Stomach (tissue), 4 donors: ENCODE results near the gene CFAP69.

Experiments
- POLR2A ChIP-seq, 4 donors: fragments of 450-650 bp; IDR thresholded peaks; one replicate each; pipeline ENCODE4 v1.6.1; 2016; ENCODE audit warnings: antibody characterized with exemption in 4 of 4, control low read depth in 2 of 4, mild to moderate bottlenecking in 1 of 4, moderate library complexity in 1 of 4
- POLR2AphosphoS5 ChIP-seq, 3 donors: sonication (generic); formaldehyde crosslinking; IDR thresholded peaks; one replicate each; pipeline ENCODE4 v1.6.1; 2016; ENCODE audit warnings: antibody characterized with exemption in 3 of 3

GRCh38 chr7:90244565-90244908, 437 bp upstream of the CFAP69 start:
- TF ChIP-seq POLR2AphosphoS5 (IDR thresholded peaks at IDR 0.05) (no peak), POLR2A (IDR thresholded peaks at IDR 0.05) (no peak)
